Erythroblast (primary cell): ENCODE results near the gene PPIC.

Experiments used
- DNase-seq, 2 experiments: peaks; one replicate each; lab custom pipeline; 2025; lab: John Stamatoyannopoulos, UW
- GATA1 ChIP-seq: IDR thresholded peaks from 2 replicates; pipeline ENCODE4 v1.6.1; 2011; ENCODE audit warnings: low read depth, mild to moderate bottlenecking, control low read depth, low read length, moderate library complexity
- POLR2A ChIP-seq: IDR thresholded peaks from 2 replicates; pipeline ENCODE4 v1.6.1; 2011; ENCODE audit warnings: mild to moderate bottlenecking, low read length

PPIC gene

GRCh38 chr5:123036391-123037103 is at the start of gene PPIC:
PPIC (minus strand) TSS chr5:123036725; CDS start chr5:123036625, 100 bp downstream.
- DNase-seq = peak; percentile 41 to 50
- no peak for TF ChIP-seq GATA1
- no peak for TF ChIP-seq POLR2A

GRCh38 chr5:123085638-123086286 is 49.2 kb upstream of the PPIC start:
- DNase-seq = no peak
- TF ChIP-seq POLR2A (no peak), GATA1 (no peak)

- no peak for TF ChIP-seq POLR2A
- no peak for TF ChIP-seq GATA1
- DNase-seq = no peak
Measured at GRCh38 chr5:123084730-123085605, 48.4 kb upstream of the PPIC start.

DNA sequence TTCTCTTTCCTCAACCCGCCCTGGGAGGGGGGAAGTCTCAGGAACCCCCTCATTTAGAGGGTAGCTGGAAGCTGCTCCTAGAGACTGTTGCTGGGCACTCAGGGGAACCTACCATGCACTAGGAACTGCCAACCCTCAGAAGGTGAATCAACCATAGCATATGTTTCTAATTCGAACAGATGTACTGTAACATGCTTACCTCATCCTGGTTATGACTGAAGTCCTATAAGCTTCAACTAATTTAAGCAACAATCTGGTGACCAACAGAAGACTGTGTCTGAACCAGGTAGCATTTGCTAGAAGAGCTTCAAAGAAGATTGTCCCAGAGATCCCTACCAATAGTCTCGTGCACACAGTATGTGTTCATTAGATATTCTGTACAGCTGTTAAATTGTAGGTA is 46.8 kb upstream of the PPIC start:
- TF ChIP-seq GATA1 (no peak), POLR2A (no peak)
- DNase-seq = no peak

- no peak for TF ChIP-seq GATA1
- TF ChIP-seq POLR2A = no peak
- DNase-seq = no peak
Measured at GRCh38 chr5:123080215-123080614, 43.7 kb upstream of the PPIC start.

- TF ChIP-seq POLR2A = no peak
- no peak for TF ChIP-seq GATA1
- no peak for DNase-seq
Measured at GRCh38 chr5:123075521-123076163, 39.1 kb upstream of the PPIC start.

GRCh38 chr5:123068368-123068938 is 31.9 kb upstream of the PPIC start:
- TF ChIP-seq GATA1 (no peak), POLR2A (no peak)
- DNase-seq = no peak

- no peak for TF ChIP-seq GATA1
- no peak for TF ChIP-seq POLR2A
- DNase-seq = no peak
Measured at GRCh38 chr5:123066016-123066415, 29.5 kb upstream of the PPIC start.

GRCh38 chr5:123059455-123059854 is 22.9 kb upstream of the PPIC start:
- no peak for DNase-seq
- TF ChIP-seq GATA1 (no peak), POLR2A (no peak)

DNA sequence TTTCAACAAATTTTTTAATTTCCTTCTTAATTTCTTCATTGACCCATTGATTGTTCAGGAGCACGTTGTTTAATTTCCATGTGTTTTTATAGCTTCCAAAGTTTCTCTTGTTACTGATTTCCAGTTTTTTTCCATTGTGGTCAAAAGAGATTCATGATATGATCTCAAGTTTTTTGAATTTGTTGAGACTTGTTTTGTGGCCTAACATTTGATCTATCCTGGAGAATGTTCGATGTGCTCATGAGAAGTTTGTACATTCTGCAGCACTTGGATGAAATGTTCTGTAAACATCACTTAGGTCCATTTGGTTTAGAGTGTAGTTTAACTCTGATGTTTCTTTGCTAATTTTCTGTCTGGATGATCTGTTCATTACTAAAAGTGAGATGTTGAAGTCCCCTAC is 14.7 kb upstream of the PPIC start:
- no peak for DNase-seq
- TF ChIP-seq GATA1 (no peak), POLR2A (no peak)

- TF ChIP-seq GATA1 (no peak), POLR2A (no peak)
- no peak for DNase-seq
Measured at GRCh38 chr5:123047706-123048105, 11.2 kb upstream of the PPIC start.

- DNase-seq = no peak
- no peak for TF ChIP-seq POLR2A
- no peak for TF ChIP-seq GATA1
Measured at GRCh38 chr5:123046222-123046621, 9.7 kb upstream of the PPIC start.

DNA sequence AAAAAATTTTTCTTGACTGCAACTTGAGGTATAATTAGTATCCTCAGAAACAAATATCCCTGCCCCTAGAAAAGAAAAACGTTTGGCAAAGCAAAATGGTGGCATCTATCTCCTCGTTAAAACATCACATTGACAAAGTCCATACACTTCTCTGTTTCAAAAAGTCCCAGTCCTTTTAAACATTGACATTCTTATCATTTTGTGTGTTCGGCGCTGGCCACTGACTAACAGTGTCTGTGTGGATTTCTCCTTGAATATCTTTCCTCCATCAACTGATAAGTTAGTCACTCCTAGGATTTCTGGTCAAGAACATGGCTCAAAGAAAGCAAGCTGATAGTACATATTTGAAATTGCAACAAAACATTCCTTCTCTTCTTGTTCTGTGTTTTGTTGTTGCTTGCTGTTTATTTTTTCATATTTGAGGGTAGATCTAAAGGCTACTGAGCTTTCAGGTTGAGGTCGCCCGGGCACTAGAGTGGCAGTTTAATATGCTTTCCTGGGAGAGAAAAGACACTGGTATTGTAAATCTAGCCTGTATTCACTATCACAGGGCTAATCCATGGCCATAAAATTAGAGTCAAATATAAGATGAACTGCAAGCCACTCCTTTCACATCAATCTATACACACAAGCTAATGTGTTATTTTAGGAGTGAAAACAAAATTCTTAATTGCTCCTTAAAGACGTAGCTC is 8.5 kb upstream of the PPIC start:
- DNase-seq = no peak
- no peak for TF ChIP-seq POLR2A
- TF ChIP-seq GATA1 = no peak

- no peak for TF ChIP-seq POLR2A
- no peak for TF ChIP-seq GATA1
Measured at GRCh38 chr5:123039673-123040072, 3.1 kb upstream of the PPIC start.

More at GRCh38 chr5:123039673-123040072, 3.1 kb upstream of the PPIC start:
- DNase-seq = no peak
